ENCODE data around the gene KRT40.

Gene KRT40

GRCh38 chr17:40995116-40995515, 11.0 kb upstream of the KRT40 start:
- no peak for DNase-seq

GRCh38 chr17:40993839-40994238, 9.7 kb upstream of the KRT40 start, which contains the start of gene KRTAP3-3:
Gene KRTAP3-3, minus strand, starts transcription at chr17:40994164. Its CDS starts 67 bp downstream, at chr17:40994097.
- peak; percentile 58 for DNase-seq

GRCh38 chr17:40993084-40993483, 9.0 kb upstream of the KRT40 start:
- DNase-seq: no peak

GRCh38 chr17:40992666-40993065, 8.5 kb upstream of the KRT40 start:
- no peak for DNase-seq

- DNase-seq: no peak
Measured at GRCh38 chr17:40986920-40987319, 2.8 kb upstream of the KRT40 start.

GRCh38 chr17:40981115-40981514, 3.0 kb downstream of the KRT40 start:
- no peak for DNase-seq

- no peak for DNase-seq
Measured at GRCh38 chr17:40980596-40980995, 3.5 kb downstream of the KRT40 start.

- DNase-seq: no peak
Measured at GRCh38 chr17:40980117-40980516, 4.0 kb downstream of the KRT40 start.

GRCh38 chr17:40978575-40979151, 5.5 kb downstream of the KRT40 start:
- no peak for DNase-seq

- no peak for DNase-seq
Measured at GRCh38 chr17:40975516-40975915, 8.6 kb downstream of the KRT40 start.

GRCh38 chr17:40974366-40974765, 9.8 kb downstream of the KRT40 start:
- DNase-seq: no peak

- DNase-seq: no peak
Measured at GRCh38 chr17:40967582-40967981, 16.5 kb downstream of the KRT40 start.

- DNase-seq: no peak
Measured at GRCh38 chr17:40966848-40967247, 17.3 kb downstream of the KRT40 start, which contains the start of gene KRT39. Gene KRT39, minus strand, starts transcription at chr17:40966948. Its CDS starts 92 bp downstream, at chr17:40966856.

GRCh38 chr17:40963838-40964237, 20.3 kb downstream of the KRT40 start:
- DNase-seq: no peak

GRCh38 chr17:40962059-40962561, 22.0 kb downstream of the KRT40 start:
- no peak for DNase-seq

- no peak for DNase-seq
Measured at GRCh38 chr17:40961591-40961990, 22.5 kb downstream of the KRT40 start.

- no peak for DNase-seq
Measured at GRCh38 chr17:40960144-40960543, 24.0 kb downstream of the KRT40 start.

- DNase-seq: peak; percentile 22
Measured at GRCh38 chr17:40958086-40958953, 25.8 kb downstream of the KRT40 start.

- no peak for DNase-seq
Measured at GRCh38 chr17:40956401-40957254, 27.5 kb downstream of the KRT40 start.

- no peak for DNase-seq
Measured at GRCh38 chr17:40953881-40954280, 30.2 kb downstream of the KRT40 start.

- no peak for DNase-seq
Measured at GRCh38 chr17:40952661-40953060, 31.5 kb downstream of the KRT40 start.

GRCh38 chr17:40952154-40952553, 32.0 kb downstream of the KRT40 start:
- DNase-seq: no peak

GRCh38 chr17:40951011-40951622, 33.0 kb downstream of the KRT40 start:
- no peak for DNase-seq

Measured in NCI-H774 (cell line).